ENCODE measurements around the gene BLID.

BLID gene

DNA sequence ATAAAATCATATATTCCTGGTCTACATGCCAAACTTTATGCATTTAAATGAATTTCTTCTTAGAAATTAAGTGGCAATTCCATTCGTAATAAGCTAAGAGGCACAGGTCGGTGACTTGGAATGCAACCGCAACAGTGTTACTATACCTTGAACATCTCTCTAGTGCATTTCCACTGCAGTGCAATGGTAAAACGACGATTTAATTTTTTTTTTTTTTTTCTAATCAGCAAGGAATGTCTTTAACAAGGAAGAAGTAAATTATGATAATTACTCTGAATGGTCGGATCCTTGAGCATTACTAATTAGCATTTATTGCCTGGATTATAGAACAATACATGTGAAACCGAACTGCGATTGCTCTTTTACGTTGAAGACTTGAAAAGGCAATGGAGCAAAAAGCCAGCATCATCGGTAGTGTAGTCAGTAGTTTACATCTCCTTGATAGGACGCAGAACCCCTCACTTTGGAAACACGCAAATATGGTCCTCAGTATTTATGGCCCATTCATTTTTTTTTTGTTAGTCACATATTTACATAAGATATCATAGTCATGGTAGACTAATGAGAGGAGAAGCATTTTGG lies 20.2 kb downstream of the BLID start:
- H3K4me3 ChIP-seq = peak overlapping the region; percentile 79
- DNase-seq (ENCODE audit: low spot score) = no peak
- peak overlapping the region; percentile 89 to 94 for H3K27ac ChIP-seq
- TF ChIP-seq, protein P1, sequence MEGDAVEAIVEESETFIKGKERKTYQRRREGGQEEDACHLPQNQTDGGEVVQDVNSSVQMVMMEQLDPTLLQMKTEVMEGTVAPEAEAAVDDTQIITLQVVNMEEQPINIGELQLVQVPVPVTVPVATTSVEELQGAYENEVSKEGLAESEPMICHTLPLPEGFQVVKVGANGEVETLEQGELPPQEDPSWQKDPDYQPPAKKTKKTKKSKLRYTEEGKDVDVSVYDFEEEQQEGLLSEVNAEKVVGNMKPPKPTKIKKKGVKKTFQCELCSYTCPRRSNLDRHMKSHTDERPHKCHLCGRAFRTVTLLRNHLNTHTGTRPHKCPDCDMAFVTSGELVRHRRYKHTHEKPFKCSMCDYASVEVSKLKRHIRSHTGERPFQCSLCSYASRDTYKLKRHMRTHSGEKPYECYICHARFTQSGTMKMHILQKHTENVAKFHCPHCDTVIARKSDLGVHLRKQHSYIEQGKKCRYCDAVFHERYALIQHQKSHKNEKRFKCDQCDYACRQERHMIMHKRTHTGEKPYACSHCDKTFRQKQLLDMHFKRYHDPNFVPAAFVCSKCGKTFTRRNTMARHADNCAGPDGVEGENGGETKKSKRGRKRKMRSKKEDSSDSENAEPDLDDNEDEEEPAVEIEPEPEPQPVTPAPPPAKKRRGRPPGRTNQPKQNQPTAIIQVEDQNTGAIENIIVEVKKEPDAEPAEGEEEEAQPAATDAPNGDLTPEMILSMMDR (IDR thresholded peaks at IDR 0.05) = no peak

DNA sequence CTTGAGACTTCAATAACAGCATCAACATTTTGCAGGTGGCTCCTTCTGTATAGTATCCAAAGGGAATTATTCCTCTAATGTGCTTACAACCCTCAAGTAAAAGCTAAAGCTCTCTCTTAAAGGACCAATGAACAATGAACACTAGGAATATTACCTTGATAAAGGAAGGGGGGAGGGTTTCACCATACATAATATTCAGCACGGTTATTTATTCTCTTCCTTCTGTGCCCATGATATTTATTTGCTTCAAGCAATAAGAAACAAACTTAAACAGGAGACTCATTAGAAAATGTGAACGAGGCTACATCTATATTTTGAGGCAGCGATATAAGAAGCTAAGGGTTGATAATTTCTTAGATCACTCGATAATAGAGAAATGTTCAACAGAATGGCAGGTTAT lies 21.2 kb downstream of the BLID start:
- TF ChIP-seq, protein P1 (IDR thresholded peaks at IDR 0.05) = no peak
- no peak for DNase-seq (ENCODE audit: low spot score)
- peak overlapping the region; percentile 20 for H3K4me3 ChIP-seq
- H3K27ac ChIP-seq = peak overlapping the region in 1 of 2 donors; percentile 89

DNA sequence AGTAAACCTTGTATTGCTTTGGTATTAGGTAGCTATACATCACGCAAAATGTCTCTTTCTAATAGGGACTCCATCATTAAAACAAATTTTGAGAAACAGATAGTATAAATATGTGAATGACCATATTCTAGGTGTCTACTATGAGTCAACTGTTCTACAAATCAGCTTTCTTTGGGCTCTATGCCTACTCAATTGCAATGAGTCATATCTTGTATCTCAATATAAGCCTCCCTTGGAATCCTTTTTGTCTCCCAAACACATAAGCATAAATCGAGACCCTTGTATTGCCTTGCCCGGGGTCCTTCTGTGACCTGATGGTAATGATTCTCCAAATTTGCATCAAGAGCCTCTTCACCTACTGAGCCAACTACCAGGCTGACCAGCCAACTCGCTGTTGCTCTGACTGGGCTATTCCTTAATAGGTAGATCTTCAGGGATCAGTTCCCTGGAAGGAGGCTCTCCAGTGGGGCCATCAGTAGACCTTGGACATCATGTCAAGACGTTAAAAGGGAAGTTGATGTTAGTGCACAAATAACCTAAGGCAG lies 22.2 kb downstream of the BLID start:
- no peak for DNase-seq (ENCODE audit: low spot score)

DNA sequence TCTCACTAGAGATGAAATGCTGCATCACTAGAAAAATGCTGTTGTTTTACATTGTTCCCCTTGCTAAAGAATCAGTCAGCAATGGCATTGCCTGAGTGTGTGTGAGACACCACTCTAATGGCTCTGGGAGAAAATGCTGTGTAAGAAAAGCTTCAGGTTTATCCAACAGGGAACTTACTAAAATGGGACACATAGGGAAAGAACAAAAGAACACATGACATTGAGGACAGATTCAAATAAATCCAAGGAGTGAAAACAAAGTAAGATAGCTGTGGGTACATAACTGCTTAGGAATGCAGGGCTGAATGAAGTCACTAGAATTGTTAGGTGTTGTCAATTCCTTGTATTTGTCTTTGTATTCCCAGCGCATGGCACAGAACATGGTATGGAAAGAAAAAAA lies 24.2 kb downstream of the BLID start:
- Histone ChIP-seq H3K4me3 (no peak overlapping the region), H3K27ac (no peak overlapping the region)
- TF ChIP-seq, protein P1 (IDR thresholded peaks at IDR 0.05) = no peak
- DNase-seq (ENCODE audit: low spot score) = no peak

More for the DNA sequence above, 22.2 kb downstream of the BLID start:
- peak overlapping the region; percentile 25 for H3K4me3 ChIP-seq
- H3K27ac ChIP-seq = peak overlapping the region; percentile 41 to 73
- TF ChIP-seq, protein P1 (IDR thresholded peaks at IDR 0.05) = no peak

DNA sequence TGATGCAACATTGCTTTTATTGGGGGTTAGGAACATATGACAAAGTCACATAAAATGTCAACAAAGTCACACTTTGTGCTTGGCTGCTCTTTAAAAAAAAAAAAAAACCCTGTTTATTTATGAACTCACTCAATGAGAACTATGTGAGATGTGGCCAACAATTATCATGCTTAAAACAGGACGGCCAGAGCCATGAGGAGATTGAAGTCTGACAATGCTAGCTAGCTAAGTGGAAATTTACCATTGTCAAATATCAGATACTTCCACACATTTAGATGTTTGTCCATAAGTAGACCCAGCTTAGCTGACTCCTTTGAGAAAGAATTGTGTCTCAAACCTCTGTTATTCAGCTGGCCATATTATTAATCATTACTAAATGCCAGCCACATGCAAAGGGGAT lies 26.9 kb downstream of the BLID start:
- TF ChIP-seq, protein P1 (IDR thresholded peaks at IDR 0.05) = no peak
- peak overlapping the region in 1 of 2 donors; percentile 61 for H3K27ac ChIP-seq
- no peak overlapping the region for H3K4me3 ChIP-seq
- DNase-seq (ENCODE audit: low spot score) = no peak

DNA sequence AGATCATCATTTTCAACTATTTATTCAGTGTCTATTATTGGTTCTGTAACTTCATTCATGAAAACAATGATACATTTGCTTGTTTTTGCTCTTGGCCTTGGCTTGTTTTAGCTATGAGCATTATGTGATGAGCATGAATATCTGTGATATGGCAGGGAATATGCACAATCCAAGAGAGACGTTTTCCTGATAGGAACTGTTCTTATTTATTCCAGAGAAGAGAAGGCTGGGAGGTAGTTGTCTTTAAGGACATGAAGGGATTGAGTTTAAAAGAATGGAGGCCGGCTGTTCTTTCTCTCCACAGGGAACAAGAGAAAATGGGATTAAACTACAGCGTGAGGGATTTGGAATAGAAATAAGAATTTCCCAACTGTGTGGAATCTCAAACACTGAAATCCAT lies 30.3 kb downstream of the BLID start:
- no peak for DNase-seq (ENCODE audit: low spot score)
- Histone ChIP-seq H3K4me3 (peak overlapping the region; percentile 2), H3K27ac (peak overlapping the region in 1 of 2 donors; percentile 24)
- TF ChIP-seq, protein P1 (IDR thresholded peaks at IDR 0.05) = no peak

DNA sequence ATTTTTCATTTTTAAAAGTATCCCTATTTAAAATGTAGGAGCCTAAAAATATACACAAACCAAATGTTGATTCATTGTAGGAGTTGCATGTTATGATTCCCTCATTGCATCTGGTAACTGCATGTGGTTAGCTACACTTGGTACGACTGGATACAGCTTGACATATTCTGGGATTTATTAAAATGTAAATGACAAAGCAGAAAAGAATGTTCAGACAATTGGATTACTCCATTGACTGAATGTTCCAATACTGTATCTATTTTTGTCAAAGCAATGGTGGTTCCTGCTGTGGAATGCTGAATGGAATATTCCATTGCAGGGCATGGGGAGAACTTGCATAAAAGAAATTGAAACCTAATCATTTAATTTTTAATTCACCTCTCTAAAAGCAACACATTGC lies 30.8 kb downstream of the BLID start:
- Histone ChIP-seq H3K27ac (peak overlapping the region in 1 of 2 donors; percentile 24), H3K4me3 (peak overlapping the region; percentile 2)
- DNase-seq (ENCODE audit: low spot score) = no peak
- TF ChIP-seq, protein P1 (IDR thresholded peaks at IDR 0.05) = no peak

Measured in coronary artery (tissue), 2 donors.